Spleen (tissue), 11 donors: ENCODE results near the gene SBK3. TPM values are rescaled to one million over a fixed set of nuclear protein-coding genes. Genes with fewer than 3 reads are reported as not detected.
A peak's percentile ranks its signal among the peaks of the same experiment; 100 is the strongest.

Experiments used
- DNase-seq: peaks from one replicate; pipeline ENCODE4 v3.0.0-alpha.2; 2020
- H3K27ac ChIP-seq, 8 donors: fragments of 200-600 bp; sonication (generic) in 7 of 8; 1 replicate in 4 of 8; 2 replicates in 4 of 8; pipeline versions ENCODE4 v1.5.0 to v1.8.0; 2016 to 2021; ENCODE audit warnings: inconsistent platforms in 4 of 8, mild to moderate bottlenecking in 4 of 8, moderate library complexity in 1 of 8
- H3K27me3 ChIP-seq, 7 donors: fragments of 200-600 bp; sonication (generic) in 6 of 7; replicated peaks in 1 of 7; 1 replicate in 4 of 7; 2 replicates in 3 of 7; pipeline versions ENCODE4 v1.5.0 to v1.8.0; 2016 to 2021; ENCODE audit warnings: inconsistent platforms in 3 of 7, mild to moderate bottlenecking in 1 of 7
- H3K36me3 ChIP-seq, 6 donors: fragments of 200-600 bp; sonication (generic) in 5 of 6; 1 replicate in 4 of 6; 2 replicates in 2 of 6; pipeline versions ENCODE4 v1.5.0 to v1.8.0; 2016 to 2021; ENCODE audit warnings: inconsistent platforms in 2 of 6
- H3K4me1 ChIP-seq, 6 donors: fragments of 200-600 bp; sonication (generic) in 5 of 6; 1 replicate in 3 of 6; 2 replicates in 3 of 6; pipeline versions ENCODE4 v1.5.0 to v1.8.0; 2016 to 2021; ENCODE audit warnings: inconsistent platforms in 3 of 6
- H3K4me3 ChIP-seq, 8 donors: fragments of 200-600 bp; sonication (generic) in 7 of 8; 1 replicate in 4 of 8; 2 replicates in 4 of 8; pipeline versions ENCODE4 v1.5.0 to v1.8.0; 2016 to 2021; ENCODE audit warnings: inconsistent platforms in 4 of 8, mild to moderate bottlenecking in 4 of 8, moderate library complexity in 2 of 8
- H3K9me3 ChIP-seq, 8 donors: fragments of 200-600 bp; sonication (generic) in 7 of 8; 1 replicate in 4 of 8; 2 replicates in 4 of 8; pipeline versions ENCODE4 v1.5.0 to v1.8.0; 2016 to 2021; ENCODE audit warnings: inconsistent platforms in 4 of 8
- POLR2A ChIP-seq, 3 donors: fragments of 450-650 bp; IDR thresholded peaks; one replicate each; pipeline ENCODE4 v1.5.1; 2017; ENCODE audit warnings: antibody characterized with exemption in 3 of 3, mild to moderate bottlenecking in 1 of 3
- POLR2AphosphoS5 ChIP-seq, 3 donors: sonication (generic); formaldehyde crosslinking; IDR thresholded peaks; one replicate each; pipeline ENCODE4 v1.5.1; 2017; ENCODE audit warnings: antibody characterized with exemption in 3 of 3
- WGBS, 5 donors: extraction: QIAGEN DNeasy Blood & Tissue Kit in 3 of 5; methylation state at CpG; one replicate each; pipeline versions ENCODE4 v1.1.5 to v1.1.7; 2013 to 2018; 5-methylcytosine and 5-hydroxymethylcytosine counted together
- intact Hi-C: fragments of 100-400 bp; cut with DNase I; formaldehyde crosslinking; loops from one replicate; pipeline ENCODE4 v1.15.0; 2023; ENCODE audit warnings: low total_unique reads
- polyA plus RNA-seq, 3 donors: library from polyadenylated mRNA; stranded (reverse); fragments of 200-250 nt; gene quantifications; one replicate each; pipeline ENCODE4 v1.2.1, GENCODE V29; 2013
- total RNA-seq, 7 donors: library from RNA; depleted of rRNA in 3 of 7; stranded (reverse); fragments of >200 nt in 3 of 7; fragmentation: NEBNext Ultra II Directional in 4 of 7; extraction: Animal tissue kit (Norgen Biotek cat#: 25700) in 4 of 7; gene quantifications; one replicate each; pipeline versions ENCODE4 v1.1.0 to v1.2.1, GENCODE V29; 2016 to 2021
- TF ChIP-seq, protein P1 (sequence below), 11 experiments: fragments of 200-600 bp in 7 of 11; fragments of 450-650 bp in 4 of 11; sonication (generic) in 4 of 11; IDR thresholded peaks in 8 of 11; conservative IDR thresholded peaks in 3 of 11; 1 replicate in 7 of 11; 2 replicates in 4 of 11; pipeline versions ENCODE4 v1.4.0 to v1.8.0; 2016 to 2021; ENCODE audit warnings: antibody characterized with exemption in 11 of 11, inconsistent platforms in 4 of 11, mild to moderate bottlenecking in 1 of 11
- donor health status: healthy with polysubstance abuse.
- donor health status: DM: no; HTN: no; CAD: no; lungs with moderate emphysema.
- donor health status: DM: no; HTN: no; CAD: no.
- donor health status: Bipolar disorder and iron deficiency.
- donor health status: healthy.
- donor health status: DM: no; HTN: no; CAD: no.
- donor health status: DM: yes; HTN: yes; CAD: no.

The SBK3 gene
- total and polyA plus RNA-seq, 10 donors: not detected

DNA sequence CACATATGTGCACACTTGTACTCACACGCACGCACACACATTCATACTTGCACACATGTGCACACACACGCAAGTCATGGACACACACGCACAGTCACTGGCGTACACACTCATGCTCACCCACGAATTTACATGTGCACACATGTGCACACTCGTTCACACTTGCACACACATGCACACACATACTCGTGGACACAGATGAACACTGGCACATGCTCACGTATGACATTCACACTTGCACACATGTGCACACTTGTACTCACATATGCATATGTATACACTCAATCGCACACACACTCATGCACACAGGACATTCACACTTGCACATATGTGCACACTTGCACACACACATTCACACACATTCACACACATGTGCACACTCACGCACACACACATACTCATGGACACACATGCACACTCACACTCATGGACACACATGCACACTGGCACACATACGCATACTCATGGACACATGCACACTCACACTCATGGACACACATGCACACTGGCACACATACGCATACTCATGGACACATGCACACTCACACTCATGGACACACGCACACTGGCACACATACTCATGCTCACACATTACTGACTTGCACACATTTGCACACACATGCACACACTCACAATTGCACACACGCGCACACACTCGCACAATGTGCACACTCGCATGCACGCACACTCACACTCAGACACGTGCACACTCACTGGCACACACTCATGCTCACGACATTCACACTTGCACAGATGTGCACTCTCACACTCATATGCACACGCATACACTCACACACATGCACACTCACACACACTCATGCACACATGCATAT lies 17.9 kb downstream of the SBK3 start:
- Histone ChIP-seq H3K27ac (no peak overlapping the region), H3K9me3 (no peaks in the 10 kb centered on the region), H3K4me3 (no peak overlapping the region), H3K36me3 (no peaks in the 10 kb centered on the region), H3K27me3 (peaks cover 0 to 51% (median 0%) of the 10 kb centered on the region in 7 donors), H3K4me1 (peaks cover 0 to 8% (median 2%) of the 10 kb centered on the region in 6 donors)
- DNase-seq: no peak
- WGBS, 5 donors: 74 to 90% (median 82%) methylated on average over 21 to 22 of the region's 22 CpGs
- TF ChIP-seq POLR2AphosphoS5 (IDR thresholded peaks at IDR 0.05) (no peak), POLR2A (IDR thresholded peaks at IDR 0.05) (no peak)
- TF ChIP-seq, protein P1, sequence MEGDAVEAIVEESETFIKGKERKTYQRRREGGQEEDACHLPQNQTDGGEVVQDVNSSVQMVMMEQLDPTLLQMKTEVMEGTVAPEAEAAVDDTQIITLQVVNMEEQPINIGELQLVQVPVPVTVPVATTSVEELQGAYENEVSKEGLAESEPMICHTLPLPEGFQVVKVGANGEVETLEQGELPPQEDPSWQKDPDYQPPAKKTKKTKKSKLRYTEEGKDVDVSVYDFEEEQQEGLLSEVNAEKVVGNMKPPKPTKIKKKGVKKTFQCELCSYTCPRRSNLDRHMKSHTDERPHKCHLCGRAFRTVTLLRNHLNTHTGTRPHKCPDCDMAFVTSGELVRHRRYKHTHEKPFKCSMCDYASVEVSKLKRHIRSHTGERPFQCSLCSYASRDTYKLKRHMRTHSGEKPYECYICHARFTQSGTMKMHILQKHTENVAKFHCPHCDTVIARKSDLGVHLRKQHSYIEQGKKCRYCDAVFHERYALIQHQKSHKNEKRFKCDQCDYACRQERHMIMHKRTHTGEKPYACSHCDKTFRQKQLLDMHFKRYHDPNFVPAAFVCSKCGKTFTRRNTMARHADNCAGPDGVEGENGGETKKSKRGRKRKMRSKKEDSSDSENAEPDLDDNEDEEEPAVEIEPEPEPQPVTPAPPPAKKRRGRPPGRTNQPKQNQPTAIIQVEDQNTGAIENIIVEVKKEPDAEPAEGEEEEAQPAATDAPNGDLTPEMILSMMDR (IDR thresholded peaks at IDR 0.05 in 8 of 11, conservative IDR thresholded peaks at IDR 0.05 in 3 of 11): no peak
- intact Hi-C loops: no loop called here

DNA sequence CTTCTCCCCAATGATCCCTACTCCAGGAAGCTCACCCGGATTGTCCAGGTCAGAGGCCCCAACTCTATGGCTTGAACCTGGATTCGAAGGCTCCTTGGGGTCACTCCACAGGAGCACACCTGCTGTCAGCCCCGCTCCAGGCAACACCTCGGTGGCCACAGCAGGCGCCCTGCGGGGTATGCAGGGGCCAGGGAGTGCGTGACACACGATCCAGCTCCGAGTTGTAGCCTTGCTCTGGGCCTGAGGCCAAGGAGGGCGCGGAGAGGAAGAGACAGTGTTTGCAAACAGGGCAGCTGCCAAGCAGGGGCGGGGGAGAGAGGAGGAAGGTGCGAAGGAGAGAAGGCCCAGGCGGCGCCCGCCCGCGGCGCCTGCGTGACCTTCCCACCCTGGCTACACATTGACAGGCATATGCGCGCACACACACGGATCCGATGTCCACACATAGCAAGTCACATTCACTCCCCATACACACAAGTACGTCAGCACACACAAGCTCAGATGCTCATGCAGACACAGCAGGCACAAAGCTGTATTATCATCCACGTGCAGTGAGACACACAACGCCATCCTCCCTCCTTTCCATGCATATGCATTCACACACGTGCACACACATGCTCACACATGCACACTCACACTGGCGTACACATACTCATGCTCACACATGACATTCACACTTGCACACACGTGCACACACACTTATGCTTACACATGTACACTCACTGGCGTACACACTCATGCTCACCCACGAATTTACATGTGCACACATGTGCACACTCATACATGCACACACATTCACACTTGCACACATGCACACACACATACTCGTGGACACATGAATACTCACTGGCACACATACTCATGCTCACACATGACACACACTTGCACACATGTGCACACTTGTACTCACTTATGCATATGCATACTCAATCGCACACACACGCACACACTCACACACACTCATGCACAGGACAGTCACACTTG lies 18.8 kb downstream of the SBK3 start:
- DNase-seq: no peak
- intact Hi-C loops: no loop called here
- Histone ChIP-seq H3K36me3 (no peaks in the 10 kb centered on the region), H3K9me3 (no peaks in the 10 kb centered on the region), H3K4me3 (no peak overlapping the region), H3K27ac (no peak overlapping the region), H3K4me1 (peaks cover 0 to 8% (median 2%) of the 10 kb centered on the region in 6 donors), H3K27me3 (peaks cover 0 to 46% (median 0%) of the 10 kb centered on the region in 7 donors)
- TF ChIP-seq, protein P1 (IDR thresholded peaks at IDR 0.05 in 8 of 11, conservative IDR thresholded peaks at IDR 0.05 in 3 of 11): no peak
- TF ChIP-seq POLR2A (IDR thresholded peaks at IDR 0.05) (no peak), POLR2AphosphoS5 (IDR thresholded peaks at IDR 0.05) (peak in 2 of 3 donors; percentile 37 to 47)
- 29 to 46% (median 38%) methylated on average over 33 to 35 of the region's 35 CpGs for WGBS, 5 donors

DNA sequence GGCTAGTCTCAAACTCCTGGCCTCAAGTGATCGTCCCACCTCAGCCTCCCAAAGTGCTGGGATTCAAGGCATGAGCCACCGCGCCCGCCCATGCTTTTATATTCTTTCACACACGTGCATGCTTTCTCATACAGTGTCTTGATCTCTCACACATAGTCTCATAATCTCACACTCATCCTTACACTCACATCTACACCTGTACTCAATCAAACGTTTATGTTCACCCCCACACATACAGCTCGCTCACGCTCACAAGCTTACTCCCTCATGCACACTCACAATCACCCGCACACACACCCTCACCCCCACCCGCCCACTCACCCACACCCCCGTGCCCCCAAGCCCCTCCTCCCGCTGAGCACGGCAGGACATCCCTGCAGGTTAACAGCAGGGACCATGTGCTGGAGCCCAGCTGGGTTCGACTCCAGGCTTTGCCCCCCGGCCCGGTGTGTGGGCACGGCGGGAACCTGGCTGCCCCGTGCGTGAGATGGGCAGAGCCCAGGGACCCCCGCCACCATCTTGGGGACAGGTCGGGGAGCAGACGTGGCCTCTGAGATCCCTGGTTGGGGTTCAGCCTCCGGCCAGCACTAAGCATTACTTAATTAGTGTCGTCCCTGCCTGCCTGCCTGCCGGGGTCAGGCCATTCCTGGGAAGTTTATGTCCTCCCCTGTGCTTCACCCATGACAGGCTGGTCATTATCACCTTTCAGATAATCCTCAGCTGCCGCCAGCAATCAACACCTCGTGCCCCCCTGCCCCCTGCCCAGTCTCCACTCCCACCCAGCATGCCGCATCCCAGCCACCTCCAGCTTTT lies 19.8 kb downstream of the SBK3 start:
- 58 to 77% (median 66%) methylated on average over 27 to 29 of the region's 29 CpGs for WGBS, 5 donors
- H3K4me3 ChIP-seq: no peak overlapping the region
- TF ChIP-seq, protein P1 (IDR thresholded peaks at IDR 0.05 in 8 of 11, conservative IDR thresholded peaks at IDR 0.05 in 3 of 11): no peak
- H3K27me3 ChIP-seq: peaks cover 0 to 40% (median 0%) of the 10 kb centered on the region in 7 donors
- no peak for DNase-seq
- intact Hi-C loops: no loop called here
- H3K27ac ChIP-seq: no peak overlapping the region
- H3K4me1 ChIP-seq: peaks cover 0 to 8% (median 2%) of the 10 kb centered on the region in 6 donors
- H3K9me3 ChIP-seq: no peaks in the 10 kb centered on the region
- H3K36me3 ChIP-seq: no peaks in the 10 kb centered on the region
